Measurements from ENCODE around the gene SORBS2.

GRCh38 chr4:185546335-185546734 is 265.7 kb downstream of the SORBS2 start:
- TF ChIP-seq CTCF (IDR thresholded peaks at IDR 0.05) (no peak), POLR2A (IDR thresholded peaks at IDR 0.05) (no peak)

Measured in testis (tissue), 2 donors.